ENCODE measurements around the gene IFNLR1. TPM values are rescaled to one million over a fixed set of nuclear protein-coding genes. Genes with fewer than 3 reads are reported as not detected.
"Not testable (repeated sequence)": the region's sequence is repeated elsewhere in the genome, so short reads cannot be mapped to it uniquely, and the experiment has no call there.

IFNLR1 gene
- total and polyA plus RNA-seq, 2 of the 8 experiments (the other 6 are each of a cell fraction or from before 2014, with no cell fraction given): 6.8 to 10.1 TPM

GRCh38 chr1:24207709-24208108 lies 20.6 kb upstream of the IFNLR1 start (continued):
- TF ChIP-seq RXRA (IDR thresholded peaks at IDR 0.05; ENCODE audit: insufficient read depth, low read depth, low read length) (no peak), KDM4A (IDR thresholded peaks at IDR 0.05; ENCODE audit: low read depth, low read length, severe bottlenecking) (no peak)

GRCh38 chr1:24207395-24207687 lies 20.3 kb upstream of the IFNLR1 start:
- H3K14ac ChIP-seq (ENCODE audit: insufficient read length); H3K4me3 ChIP-seq (ENCODE audit: extremely low read depth in 1 of 4, insufficient read depth in 2 of 4, low read depth in 3 of 4, low read length in 4 of 4); H3K27ac ChIP-seq (ENCODE audit: low read depth, low read length); H3K56ac ChIP-seq (replicated peaks; ENCODE audit: insufficient read length, low read depth, low read length); H3K4me1 ChIP-seq (replicated peaks in 1 of 4; ENCODE audit: control insufficient read depth in 3 of 4, insufficient read depth in 4 of 4, low read length in 3 of 4); H3K23ac ChIP-seq (ENCODE audit: insufficient read length); H2BK15ac ChIP-seq (ENCODE audit: low read length); H4K8ac ChIP-seq (ENCODE audit: extremely low read depth, insufficient read depth, low read length); H3K4ac ChIP-seq (replicated peaks; ENCODE audit: insufficient read length, low read depth, low read length); H3K9me3 ChIP-seq (ENCODE audit: insufficient read depth in 2 of 2, low read depth in 1 of 2, low read length in 1 of 2); FAIRE-seq; H3K23me2 ChIP-seq (ENCODE audit: low read depth, low read length); H2BK12ac ChIP-seq (ENCODE audit: low read depth, low read length); H3K79me2 ChIP-seq (ENCODE audit: control insufficient read depth in 1 of 2, insufficient read depth in 2 of 2, low read length in 2 of 2); H3K79me1 ChIP-seq (ENCODE audit: low read depth, low read length); H4K20me1 ChIP-seq (replicated peaks in 1 of 2; ENCODE audit: control insufficient read depth in 1 of 2, insufficient read depth in 2 of 2, low read length in 2 of 2); H4K5ac ChIP-seq (ENCODE audit: insufficient read length, low read depth, low read length); DNase-seq (ENCODE audit: low read depth in 1 of 2, low spot score in 2 of 2); H2AK5ac ChIP-seq (ENCODE audit: low read depth, low read length); H3K9ac ChIP-seq (replicated peaks in 1 of 4; ENCODE audit: extremely low read depth in 1 of 4, low read depth in 3 of 4, low read length in 3 of 4); H2BK20ac ChIP-seq (ENCODE audit: low read length); H2BK120ac ChIP-seq (replicated peaks; ENCODE audit: low read depth, low read length); H4K91ac ChIP-seq (replicated peaks; ENCODE audit: insufficient read length, low read length); H2BK5ac ChIP-seq (ENCODE audit: low read depth, low read length); H3K4me2 ChIP-seq (ENCODE audit: insufficient read depth in 1 of 2, low read depth in 2 of 2, low read length in 2 of 2); H3K18ac ChIP-seq (ENCODE audit: extremely low read depth, low read length); H2AFZ ChIP-seq (ENCODE audit: low read length); POLR2A ChIA-PET (ENCODE audit: partially characterized antibody); H3K27me3 ChIP-seq (replicated peaks in 1 of 4; ENCODE audit: control insufficient read depth in 3 of 4, extremely low read depth in 1 of 4, insufficient read depth in 3 of 4, low read length in 3 of 4); H3K36me3 ChIP-seq (ENCODE audit: control insufficient read depth in 2 of 4, insufficient read depth in 4 of 4, low read length in 3 of 4): not testable (repeated sequence)
- CTCF ChIA-PET (ENCODE audit: partially characterized antibody): interaction anchor here (1.3 to 5.0 kb wide), 2 partner anchors 14 to 185 kb away, joined by 4 to 81 read pairs; no protein-coding TSS in a partner anchor
- WGBS, 2 experiments (ENCODE audit: extremely low coverage in 1 of 2, insufficient coverage in 1 of 2, insufficient read length in 1 of 2, insufficient replicate concordance in 2 of 2, low coverage in 1 of 2, low lambda C conversion rate in 2 of 2, missing lambda C conversion rate in 1 of 2): 84% methylated on average over 9 of the region's 9 CpGs; no CpG with 5 or more reads in 1 of the 2 experiments

Measured in H1 (cell line).